ENCODE measurements around the gene CCDC120. TPM values are rescaled to one million over a fixed set of nuclear protein-coding genes. Genes with fewer than 3 reads are reported as not detected.

The CCDC120 gene
- total and polyA plus RNA-seq, 9 of the 15 experiments (the other 6 are each of a cell fraction or from before 2014, with no cell fraction given) = 0.13 to 3.6 (median 0.54) TPM

GRCh38 chrX:49079489-49080428 is 21.0 kb downstream of the CCDC120 start, which contains the start of gene WDR45 (continued):
- 0 out of 2 replicates have a peak, but pooled peaks have one; percentile 8 for TF ChIP-seq MEF2A (IDR thresholded peaks at IDR 0.05; ENCODE audit: control insufficient read depth, low read depth, low read length)
- TF ChIP-seq, protein P1, sequence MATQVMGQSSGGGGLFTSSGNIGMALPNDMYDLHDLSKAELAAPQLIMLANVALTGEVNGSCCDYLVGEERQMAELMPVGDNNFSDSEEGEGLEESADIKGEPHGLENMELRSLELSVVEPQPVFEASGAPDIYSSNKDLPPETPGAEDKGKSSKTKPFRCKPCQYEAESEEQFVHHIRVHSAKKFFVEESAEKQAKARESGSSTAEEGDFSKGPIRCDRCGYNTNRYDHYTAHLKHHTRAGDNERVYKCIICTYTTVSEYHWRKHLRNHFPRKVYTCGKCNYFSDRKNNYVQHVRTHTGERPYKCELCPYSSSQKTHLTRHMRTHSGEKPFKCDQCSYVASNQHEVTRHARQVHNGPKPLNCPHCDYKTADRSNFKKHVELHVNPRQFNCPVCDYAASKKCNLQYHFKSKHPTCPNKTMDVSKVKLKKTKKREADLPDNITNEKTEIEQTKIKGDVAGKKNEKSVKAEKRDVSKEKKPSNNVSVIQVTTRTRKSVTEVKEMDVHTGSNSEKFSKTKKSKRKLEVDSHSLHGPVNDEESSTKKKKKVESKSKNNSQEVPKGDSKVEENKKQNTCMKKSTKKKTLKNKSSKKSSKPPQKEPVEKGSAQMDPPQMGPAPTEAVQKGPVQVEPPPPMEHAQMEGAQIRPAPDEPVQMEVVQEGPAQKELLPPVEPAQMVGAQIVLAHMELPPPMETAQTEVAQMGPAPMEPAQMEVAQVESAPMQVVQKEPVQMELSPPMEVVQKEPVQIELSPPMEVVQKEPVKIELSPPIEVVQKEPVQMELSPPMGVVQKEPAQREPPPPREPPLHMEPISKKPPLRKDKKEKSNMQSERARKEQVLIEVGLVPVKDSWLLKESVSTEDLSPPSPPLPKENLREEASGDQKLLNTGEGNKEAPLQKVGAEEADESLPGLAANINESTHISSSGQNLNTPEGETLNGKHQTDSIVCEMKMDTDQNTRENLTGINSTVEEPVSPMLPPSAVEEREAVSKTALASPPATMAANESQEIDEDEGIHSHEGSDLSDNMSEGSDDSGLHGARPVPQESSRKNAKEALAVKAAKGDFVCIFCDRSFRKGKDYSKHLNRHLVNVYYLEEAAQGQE (IDR thresholded peaks at IDR 0.05; ENCODE audit: borderline replicate concordance) = peak; percentile 67
- TF ChIP-seq, protein P1 (CRISPR knock-in tag; IDR thresholded peaks at IDR 0.05; ENCODE audit: low read depth) = 0 out of 2 replicates have a peak, but pooled peaks have one; percentile 18
- TF ChIP-seq HLTF (IDR thresholded peaks at IDR 0.05) = no peak
- no peak for TF ChIP-seq SMARCA4 (IDR thresholded peaks at IDR 0.05)
- TF ChIP-seq ZKSCAN1 (IDR thresholded peaks at IDR 0.05; ENCODE audit: low read depth, low read length) = no peak
- TF ChIP-seq, protein P2, sequence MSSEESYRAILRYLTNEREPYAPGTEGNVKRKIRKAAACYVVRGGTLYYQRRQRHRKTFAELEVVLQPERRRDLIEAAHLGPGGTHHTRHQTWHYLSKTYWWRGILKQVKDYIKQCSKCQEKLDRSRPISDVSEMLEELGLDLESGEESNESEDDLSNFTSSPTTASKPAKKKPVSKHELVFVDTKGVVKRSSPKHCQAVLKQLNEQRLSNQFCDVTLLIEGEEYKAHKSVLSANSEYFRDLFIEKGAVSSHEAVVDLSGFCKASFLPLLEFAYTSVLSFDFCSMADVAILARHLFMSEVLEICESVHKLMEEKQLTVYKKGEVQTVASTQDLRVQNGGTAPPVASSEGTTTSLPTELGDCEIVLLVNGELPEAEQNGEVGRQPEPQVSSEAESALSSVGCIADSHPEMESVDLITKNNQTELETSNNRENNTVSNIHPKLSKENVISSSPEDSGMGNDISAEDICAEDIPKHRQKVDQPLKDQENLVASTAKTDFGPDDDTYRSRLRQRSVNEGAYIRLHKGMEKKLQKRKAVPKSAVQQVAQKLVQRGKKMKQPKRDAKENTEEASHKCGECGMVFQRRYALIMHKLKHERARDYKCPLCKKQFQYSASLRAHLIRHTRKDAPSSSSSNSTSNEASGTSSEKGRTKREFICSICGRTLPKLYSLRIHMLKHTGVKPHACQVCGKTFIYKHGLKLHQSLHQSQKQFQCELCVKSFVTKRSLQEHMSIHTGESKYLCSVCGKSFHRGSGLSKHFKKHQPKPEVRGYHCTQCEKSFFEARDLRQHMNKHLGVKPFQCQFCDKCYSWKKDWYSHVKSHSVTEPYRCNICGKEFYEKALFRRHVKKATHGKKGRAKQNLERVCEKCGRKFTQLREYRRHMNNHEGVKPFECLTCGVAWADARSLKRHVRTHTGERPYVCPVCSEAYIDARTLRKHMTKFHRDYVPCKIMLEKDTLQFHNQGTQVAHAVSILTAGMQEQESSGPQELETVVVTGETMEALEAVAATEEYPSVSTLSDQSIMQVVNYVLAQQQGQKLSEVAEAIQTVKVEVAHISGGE (CRISPR knock-in tag; IDR thresholded peaks at IDR 0.05) = peak in 1 of 3 experiments; percentile 50; a peak in 1 of 6 replicates
- no peak for TF ChIP-seq ZBTB33 (CRISPR knock-in tag; IDR thresholded peaks at IDR 0.05)
- no peak for TF ChIP-seq MXI1 (IDR thresholded peaks at IDR 0.05; ENCODE audit: low read depth, low read length)
- TF ChIP-seq STAG1 (CRISPR knock-in tag; IDR thresholded peaks at IDR 0.05; ENCODE audit: borderline replicate concordance) = no peak
- no peak for TF ChIP-seq CCAR2 (IDR thresholded peaks at IDR 0.05; ENCODE audit: low read depth, low read length)
- peak; percentile 87 for TF ChIP-seq TAF9B (IDR thresholded peaks at IDR 0.05; ENCODE audit: partially characterized antibody)
